ENCODE results near the gene CCDC32. TPM values are rescaled to one million over a fixed set of nuclear protein-coding genes. Genes with fewer than 3 reads are reported as not detected.
A peak's percentile ranks its signal among the peaks of the same experiment; 100 is the strongest.

CCDC32 gene
- total and polyA plus RNA-seq, 7 donors = 21.4 to 55.3 (median 37.1) TPM

DNA sequence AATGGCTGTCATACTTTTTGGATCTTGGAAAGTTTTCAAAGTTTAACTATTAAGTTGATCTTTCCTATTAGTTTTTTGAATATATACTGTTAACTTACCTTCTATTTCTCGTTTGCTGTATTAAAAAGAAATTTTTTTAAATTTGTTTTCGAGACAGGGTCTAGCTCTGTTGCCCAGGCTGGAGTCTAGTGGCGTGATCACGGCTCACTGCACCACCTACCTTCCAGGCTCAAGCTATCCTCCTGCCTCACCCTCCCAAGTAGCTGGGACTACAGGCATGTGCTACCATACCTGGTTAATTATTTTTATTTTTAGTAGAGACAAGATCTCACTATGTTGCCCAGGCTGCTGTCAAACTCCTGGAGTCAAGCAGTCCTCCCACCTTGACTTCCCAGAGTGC is 33.8 kb upstream of the CCDC32 start:
- H3K27ac ChIP-seq = no peak overlapping the region
- intact Hi-C loops (cut with DNase I) = no loop called here
- H3K36me3 ChIP-seq = no peaks in the 10 kb centered on the region
- TF ChIP-seq POLR2AphosphoS5 (IDR thresholded peaks at IDR 0.05) (no peak), EP300 (IDR thresholded peaks at IDR 0.05) (no peak), POLR2A (IDR thresholded peaks at IDR 0.05) (no peak)
- TF ChIP-seq, protein P1, sequence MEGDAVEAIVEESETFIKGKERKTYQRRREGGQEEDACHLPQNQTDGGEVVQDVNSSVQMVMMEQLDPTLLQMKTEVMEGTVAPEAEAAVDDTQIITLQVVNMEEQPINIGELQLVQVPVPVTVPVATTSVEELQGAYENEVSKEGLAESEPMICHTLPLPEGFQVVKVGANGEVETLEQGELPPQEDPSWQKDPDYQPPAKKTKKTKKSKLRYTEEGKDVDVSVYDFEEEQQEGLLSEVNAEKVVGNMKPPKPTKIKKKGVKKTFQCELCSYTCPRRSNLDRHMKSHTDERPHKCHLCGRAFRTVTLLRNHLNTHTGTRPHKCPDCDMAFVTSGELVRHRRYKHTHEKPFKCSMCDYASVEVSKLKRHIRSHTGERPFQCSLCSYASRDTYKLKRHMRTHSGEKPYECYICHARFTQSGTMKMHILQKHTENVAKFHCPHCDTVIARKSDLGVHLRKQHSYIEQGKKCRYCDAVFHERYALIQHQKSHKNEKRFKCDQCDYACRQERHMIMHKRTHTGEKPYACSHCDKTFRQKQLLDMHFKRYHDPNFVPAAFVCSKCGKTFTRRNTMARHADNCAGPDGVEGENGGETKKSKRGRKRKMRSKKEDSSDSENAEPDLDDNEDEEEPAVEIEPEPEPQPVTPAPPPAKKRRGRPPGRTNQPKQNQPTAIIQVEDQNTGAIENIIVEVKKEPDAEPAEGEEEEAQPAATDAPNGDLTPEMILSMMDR (IDR thresholded peaks at IDR 0.05) = no peak
- H3K4me3 ChIP-seq = no peak overlapping the region
- 69 to 95% methylated on average over 4 of the region's 4 CpGs for WGBS, 2 donors
- no peak for DNase-seq
- H3K9me3 ChIP-seq = no peaks in the 10 kb centered on the region
- peaks cover 0 to 29% (median 6%) of the 10 kb centered on the region in 3 donors for H3K27me3 ChIP-seq
- H3K4me1 ChIP-seq = peaks cover 0 to 12% (median 9%) of the 10 kb centered on the region in 4 donors

DNA sequence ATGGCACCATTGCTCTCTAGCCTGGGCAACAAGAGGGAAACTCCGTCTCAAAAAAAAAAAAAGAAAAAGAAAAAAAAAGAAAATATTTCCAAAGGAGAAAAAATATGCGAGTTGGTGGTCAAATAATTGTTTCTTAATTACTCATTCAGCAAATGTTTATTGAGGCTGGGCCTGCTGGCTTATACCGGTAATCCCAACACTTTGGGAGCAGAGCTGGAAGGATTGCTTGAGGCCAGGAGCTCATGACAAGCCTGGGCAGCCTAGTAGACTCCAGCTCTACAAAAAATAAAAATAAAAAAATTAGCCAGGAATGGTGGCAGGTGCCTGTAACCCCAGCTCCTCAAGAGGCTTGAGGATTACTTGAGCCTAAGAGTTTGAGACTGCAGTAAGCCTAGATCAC is 33.3 kb upstream of the CCDC32 start:
- H3K27ac ChIP-seq = no peak overlapping the region
- DNase-seq = no peak
- TF ChIP-seq EP300 (IDR thresholded peaks at IDR 0.05) (no peak), POLR2A (IDR thresholded peaks at IDR 0.05) (no peak), POLR2AphosphoS5 (IDR thresholded peaks at IDR 0.05) (no peak)
- TF ChIP-seq, protein P1 (IDR thresholded peaks at IDR 0.05) = no peak
- H3K4me1 ChIP-seq = peaks cover 0 to 12% (median 9%) of the 10 kb centered on the region in 4 donors
- peaks cover 0 to 29% (median 6%) of the 10 kb centered on the region in 3 donors for H3K27me3 ChIP-seq
- H3K9me3 ChIP-seq = no peaks in the 10 kb centered on the region
- WGBS, 2 donors = 59 to 72% methylated on average over 3 of the region's 3 CpGs
- no peak overlapping the region for H3K4me3 ChIP-seq
- H3K36me3 ChIP-seq = no peaks in the 10 kb centered on the region
- intact Hi-C loops (cut with DNase I) = no loop called here

DNA sequence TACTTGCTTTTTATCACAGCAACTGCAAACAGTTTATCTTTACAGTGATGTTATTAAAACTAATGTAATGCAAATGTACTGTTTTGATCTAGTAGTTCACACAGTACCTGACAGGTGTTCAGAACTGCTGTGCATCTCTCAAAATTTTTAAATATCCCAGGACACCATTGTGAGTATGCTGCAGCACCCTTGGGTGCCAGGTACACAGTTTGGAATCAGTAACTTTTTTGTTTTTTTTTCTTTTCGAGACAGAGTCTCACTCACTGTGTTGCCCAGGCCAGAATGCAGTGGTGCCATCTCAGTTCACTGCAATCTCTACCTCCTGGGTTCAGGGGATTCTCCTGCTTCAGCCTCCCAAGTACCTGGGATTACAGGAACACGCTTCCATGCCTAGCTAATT is 32.2 kb upstream of the CCDC32 start:
- no peak overlapping the region for H3K27ac ChIP-seq
- no peak overlapping the region for H3K4me3 ChIP-seq
- no peak for TF ChIP-seq POLR2A (IDR thresholded peaks at IDR 0.05)
- TF ChIP-seq POLR2AphosphoS5 (IDR thresholded peaks at IDR 0.05) = no peak
- TF ChIP-seq, protein P1 (IDR thresholded peaks at IDR 0.05) = no peak
- TF ChIP-seq EP300 (IDR thresholded peaks at IDR 0.05) = no peak
- no peaks in the 10 kb centered on the region for H3K36me3 ChIP-seq
- peaks cover 0 to 12% (median 9%) of the 10 kb centered on the region in 4 donors for H3K4me1 ChIP-seq
- 98% methylated on average over 2 of the region's 2 CpGs for WGBS, 2 donors
- no peak for DNase-seq
- H3K9me3 ChIP-seq = no peaks in the 10 kb centered on the region
- intact Hi-C loops (cut with DNase I) = no loop called here
- peaks cover 0 to 29% (median 6%) of the 10 kb centered on the region in 3 donors for H3K27me3 ChIP-seq

DNA sequence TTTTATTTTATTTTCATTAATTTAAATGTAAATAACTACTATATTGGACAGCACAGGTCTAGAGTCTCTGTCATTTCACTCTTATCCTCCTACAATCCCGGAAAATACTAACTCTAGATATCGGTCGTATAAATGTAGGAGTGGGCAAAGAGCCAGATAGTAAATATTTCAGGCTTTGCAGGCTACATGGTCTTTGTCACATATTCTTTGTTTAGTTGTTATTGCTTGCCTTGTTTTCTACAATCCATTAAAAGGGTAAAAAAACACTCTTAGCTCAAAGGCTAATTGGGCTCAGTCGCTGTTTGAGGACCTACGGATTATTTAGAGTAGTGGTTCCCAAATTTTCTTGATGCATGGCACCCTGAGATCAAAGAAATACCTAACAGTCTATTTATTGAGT is 30.9 kb upstream of the CCDC32 start:
- TF ChIP-seq POLR2AphosphoS5 (IDR thresholded peaks at IDR 0.05) (no peak), POLR2A (IDR thresholded peaks at IDR 0.05) (no peak), EP300 (IDR thresholded peaks at IDR 0.05) (no peak)
- TF ChIP-seq, protein P1 (IDR thresholded peaks at IDR 0.05) = no peak
- 15 to 60% methylated on average over 5 of the region's 5 CpGs for WGBS, 2 donors
- no peaks in the 10 kb centered on the region for H3K9me3 ChIP-seq
- peaks cover 0 to 12% (median 9%) of the 10 kb centered on the region in 4 donors for H3K4me1 ChIP-seq
- no peak for DNase-seq
- H3K4me3 ChIP-seq = no peak overlapping the region
- H3K27me3 ChIP-seq = peaks cover 0 to 29% (median 6%) of the 10 kb centered on the region in 3 donors
- no peaks in the 10 kb centered on the region for H3K36me3 ChIP-seq
- no peak overlapping the region for H3K27ac ChIP-seq
- intact Hi-C loops (cut with DNase I) = no loop called here

DNA sequence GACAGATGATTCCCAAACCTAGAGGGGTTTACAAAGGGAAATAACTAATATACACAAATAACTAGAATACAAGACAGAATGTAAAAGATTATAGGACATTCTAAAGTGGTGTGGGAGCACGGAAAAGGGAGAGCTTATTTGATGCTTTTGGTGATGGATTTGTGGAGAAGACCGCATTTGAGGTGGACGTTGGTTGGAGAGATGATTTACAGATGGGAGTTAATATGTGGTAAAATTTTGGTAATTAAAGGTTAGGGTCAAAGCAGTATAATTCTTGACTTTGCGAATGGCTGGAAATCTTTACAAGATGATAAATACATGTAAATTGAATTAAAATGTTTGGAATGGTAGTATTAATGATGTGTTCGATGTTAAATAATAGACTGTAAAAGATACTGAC is 30.4 kb upstream of the CCDC32 start:
- Histone ChIP-seq H3K4me3 (peak overlapping the region in 1 of 4 donors; percentile 60), H3K36me3 (no peaks in the 10 kb centered on the region), H3K27me3 (peaks cover 0 to 29% (median 6%) of the 10 kb centered on the region in 3 donors), H3K27ac (no peak overlapping the region), H3K9me3 (no peaks in the 10 kb centered on the region), H3K4me1 (peaks cover 0 to 12% (median 9%) of the 10 kb centered on the region in 4 donors)
- TF ChIP-seq, protein P1 (IDR thresholded peaks at IDR 0.05) = no peak
- no peak for TF ChIP-seq EP300 (IDR thresholded peaks at IDR 0.05)
- 13 to 35% methylated on average over 5 of the region's 5 CpGs for WGBS, 2 donors
- intact Hi-C loops (cut with DNase I) = no loop called here
- DNase-seq = no peak

All from sigmoid colon (tissue), 7 donors.